Stimulated activated CD4-positive, alpha-beta T cell treated with anti-CD3 and anti-CD28 coated beads, Interleukin-4, amount 100 ng/mL, for 48 hours (primary cell): ENCODE data around the gene C9orf72.
A peak's percentile ranks its signal among the peaks of the same experiment; 100 is the strongest.

Experiments used
- DNase-seq, 2 donors: peaks; one replicate each; pipeline ENCODE4 v3.0.0-alpha.2; 2020; ENCODE audit warnings: low read depth in 2 of 2

Gene C9orf72

DNA sequence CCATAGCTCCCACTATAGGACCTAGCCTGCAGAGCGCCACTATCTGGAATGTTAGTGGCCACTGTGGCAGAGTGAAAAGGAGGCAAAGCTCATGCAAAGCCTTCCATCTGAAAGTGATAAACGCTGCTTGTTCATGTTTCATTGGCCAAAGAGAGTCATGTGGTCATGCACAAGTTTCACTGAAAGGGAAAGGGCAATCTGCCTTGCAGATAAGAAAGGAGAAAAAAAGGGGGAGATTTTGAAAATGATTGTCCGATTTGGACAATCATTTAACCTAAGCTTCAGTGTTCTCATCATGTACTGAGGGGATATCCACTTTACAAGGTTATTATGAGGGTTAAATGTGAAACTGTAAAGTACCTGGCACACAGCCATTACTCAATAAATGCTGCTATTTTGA is 34.6 kb downstream of the C9orf72 start:
- no peak for DNase-seq

DNA sequence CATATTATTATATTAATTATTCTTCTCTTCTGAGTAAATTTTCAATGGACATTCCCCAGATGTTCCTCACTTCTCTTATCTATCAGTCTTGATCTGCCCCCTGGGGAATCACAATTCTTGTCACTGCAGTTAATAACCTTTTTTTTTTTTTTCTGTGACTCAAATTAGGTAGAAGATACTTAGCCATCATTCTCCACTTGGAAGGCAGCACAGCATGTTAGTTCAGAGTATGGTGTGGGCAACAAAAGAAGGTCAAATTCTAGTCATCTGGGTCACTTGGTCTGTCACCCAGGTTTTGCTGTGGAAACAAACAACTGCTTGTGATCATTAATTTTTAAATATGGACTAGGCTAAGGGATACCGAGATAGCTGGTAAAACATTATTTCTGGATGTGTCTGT is 35.5 kb downstream of the C9orf72 start:
- DNase-seq: no peak

GRCh38 chr9:27537027-27537435 is 36.2 kb downstream of the C9orf72 start:
- no peak for DNase-seq

- no peak for DNase-seq
Observed at GRCh38 chr9:27536168-27536567, 37.1 kb downstream of the C9orf72 start.

DNA sequence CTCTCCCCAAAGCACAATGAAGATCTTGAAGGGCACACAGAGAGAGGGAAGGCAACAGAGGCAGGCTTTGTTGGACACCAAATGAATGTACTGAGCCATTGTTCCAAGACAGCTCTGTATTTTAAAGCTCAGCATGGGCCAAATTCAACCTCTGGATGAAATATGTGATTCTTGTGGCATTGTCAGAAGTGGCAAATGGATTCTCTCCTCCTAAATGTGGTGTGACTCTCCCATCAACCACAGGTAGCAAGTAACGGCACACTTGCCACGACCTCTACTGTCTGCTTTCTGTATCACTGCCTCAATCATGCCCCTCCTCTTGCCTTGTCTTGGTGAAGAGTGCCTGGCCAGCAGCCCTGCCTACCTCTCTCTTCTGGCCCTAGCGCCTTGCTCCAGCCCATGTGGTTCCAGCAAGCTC is 37.6 kb downstream of the C9orf72 start:
- DNase-seq: no peak

GRCh38 chr9:27534658-27535209 is 38.5 kb downstream of the C9orf72 start:
- DNase-seq: no peak

DNA sequence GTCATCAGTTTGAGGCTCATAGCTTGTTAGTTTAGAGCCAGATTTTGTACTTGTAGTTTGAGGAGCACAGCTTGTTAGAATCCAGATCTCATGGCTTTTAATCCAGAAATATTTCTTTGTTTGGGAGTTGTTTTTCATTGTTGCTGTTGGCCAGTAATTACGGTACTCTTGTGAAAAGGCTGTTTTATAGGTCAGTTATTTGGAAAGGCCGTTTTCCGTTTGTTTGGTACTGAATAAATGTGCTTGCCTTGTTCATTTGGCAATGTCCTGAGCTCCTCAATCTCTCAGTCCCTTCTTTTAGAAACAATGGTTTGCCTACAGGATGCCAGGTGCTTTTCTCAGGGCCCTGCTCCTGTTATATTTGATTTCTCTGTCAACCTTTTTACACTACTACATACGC is 39.1 kb downstream of the C9orf72 start:
- DNase-seq: no peak

DNA sequence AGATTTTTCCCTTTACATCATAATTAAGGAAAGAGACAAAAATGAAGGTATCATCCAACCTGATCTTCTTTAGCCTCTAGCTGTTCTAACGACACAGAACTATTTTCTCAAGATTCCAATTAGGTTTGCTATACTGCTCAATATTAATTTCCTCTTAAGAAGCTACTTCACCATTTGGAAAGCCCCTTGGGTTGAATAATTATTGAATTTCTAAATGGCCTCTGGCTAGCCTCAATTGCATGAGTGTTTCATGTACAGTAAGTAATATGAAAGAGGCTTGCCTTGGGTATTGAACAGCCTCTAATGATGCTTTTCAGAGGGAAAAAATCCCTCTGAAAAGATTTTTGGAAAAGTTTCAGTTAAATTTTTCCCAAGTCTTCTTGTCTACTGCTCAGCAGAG is 40.0 kb downstream of the C9orf72 start:
- DNase-seq: no peak

GRCh38 chr9:27532046-27532445 is 41.2 kb downstream of the C9orf72 start:
- DNase-seq: no peak

- DNase-seq: no peak
Observed at GRCh38 chr9:27530915-27531755, 42.1 kb downstream of the C9orf72 start.

- DNase-seq: peak; percentile 66 to 70
Observed at GRCh38 chr9:27529316-27530278, 43.7 kb downstream of the C9orf72 start, which contains the start of gene MOB3B. Gene MOB3B, minus strand, starts transcription at chr9:27529814. Its CDS starts 74,264 bp downstream, at chr9:27455550.

DNA sequence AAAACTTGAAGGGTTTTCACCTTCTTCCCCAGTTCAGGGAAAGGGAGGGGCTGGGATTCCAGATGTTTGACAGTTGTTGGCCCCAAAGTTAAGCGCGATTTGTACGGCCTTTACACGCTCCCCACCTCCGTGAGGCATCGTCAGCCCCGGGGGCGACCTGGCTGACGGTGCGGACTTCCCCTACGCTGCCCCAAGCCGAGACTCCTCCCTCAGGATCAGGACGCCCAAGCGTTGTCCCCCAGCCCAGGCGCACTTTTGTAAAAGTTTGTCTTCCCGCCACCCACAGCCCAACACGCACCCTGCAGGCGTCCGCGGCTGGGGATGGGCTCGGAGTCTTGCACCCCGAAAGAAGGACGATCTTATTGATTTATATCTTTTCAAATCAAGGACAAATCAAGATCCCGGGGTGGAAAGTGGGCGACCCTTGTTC is 44.4 kb downstream of the C9orf72 start:
- peak in 1 of 2 donors; percentile 33 for DNase-seq

- peak in 1 of 2 donors; percentile 21 for DNase-seq
Observed at GRCh38 chr9:27528076-27528885, 45.0 kb downstream of the C9orf72 start.

GRCh38 chr9:27527702-27528075 is 45.6 kb downstream of the C9orf72 start:
- no peak for DNase-seq

DNA sequence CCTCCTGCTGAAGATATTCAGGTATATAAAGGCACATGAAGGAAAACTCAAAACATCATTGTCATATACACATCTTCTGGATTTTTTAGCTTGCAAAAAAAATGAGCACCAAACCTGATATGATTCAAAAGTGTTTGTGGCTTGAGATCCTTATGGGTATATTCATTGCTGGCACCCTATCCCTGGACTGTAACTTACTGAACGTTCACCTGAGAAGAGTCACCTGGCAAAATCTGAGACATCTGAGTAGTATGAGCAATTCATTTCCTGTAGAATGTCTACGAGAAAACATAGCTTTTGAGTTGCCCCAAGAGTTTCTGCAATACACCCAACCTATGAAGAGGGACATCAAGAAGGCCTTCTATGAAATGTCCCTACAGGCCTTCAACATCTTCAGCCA is 49.0 kb downstream of the C9orf72 start, which contains the start of gene IFNK:
TSS of gene IFNK (plus strand) at position 55 of the 400 bp plus-strand sequence. CDS start at position 102, 47 bp downstream.
- DNase-seq: no peak

DNA sequence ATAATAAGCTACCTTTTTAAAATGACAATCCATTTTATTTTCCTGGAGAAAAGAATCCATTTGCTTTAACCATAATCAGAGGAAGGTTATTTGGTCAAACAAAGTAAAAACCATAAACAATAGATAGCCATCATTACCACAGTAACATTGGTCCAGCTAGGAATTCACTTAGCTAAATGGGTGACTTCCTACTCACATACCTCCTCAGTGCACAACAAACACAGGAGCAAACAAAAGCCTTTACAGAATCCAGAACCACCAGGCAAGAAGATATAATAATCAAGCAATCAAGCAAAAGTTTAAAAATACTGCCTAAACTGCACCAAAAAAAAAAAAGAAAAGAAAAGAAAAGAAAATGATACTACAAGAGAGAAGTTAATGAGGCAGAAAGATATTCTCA is 50.1 kb downstream of the C9orf72 start:
- no peak for DNase-seq

GRCh38 chr9:27520986-27521385 is 52.3 kb downstream of the C9orf72 start:
- DNase-seq: no peak

- DNase-seq: no peak
Observed at GRCh38 chr9:27519466-27520465, 53.5 kb downstream of the C9orf72 start.

- no peak for DNase-seq
Observed at GRCh38 chr9:27518809-27519208, 54.5 kb downstream of the C9orf72 start.

DNA sequence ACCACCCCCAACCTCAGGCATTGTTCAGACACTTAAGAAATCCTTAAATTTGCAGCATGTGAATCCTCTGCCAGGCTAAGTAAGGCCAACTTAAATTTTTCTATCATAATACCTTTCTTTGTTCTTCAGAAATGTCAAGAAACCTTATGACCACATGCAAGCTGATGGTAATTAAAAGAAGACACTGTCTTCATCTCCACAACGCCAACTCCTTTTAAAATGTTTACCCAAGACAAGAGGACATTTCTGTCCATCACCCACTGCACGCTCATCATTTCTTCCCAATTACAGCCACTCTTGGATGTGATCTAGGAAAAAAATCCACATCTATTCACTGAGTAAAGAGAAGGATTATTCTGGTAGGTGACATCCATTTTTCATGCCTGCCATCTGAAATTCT is 55.3 kb downstream of the C9orf72 start:
- DNase-seq: no peak
